Activated CD4-positive, alpha-beta T cell treated with anti-CD3 and anti-CD28 coated beads for 24 hours (primary cell): ENCODE data around the gene FAM90A1.
"Not testable (repeated sequence)": the region's sequence is repeated elsewhere in the genome, so short reads cannot be mapped to it uniquely, and the experiment has no call there.

Source experiments
- DNase-seq, 2 donors: peaks; one replicate each; pipeline ENCODE4 v3.0.0-alpha.2; 2020; ENCODE audit warnings: low read depth in 2 of 2

The FAM90A1 gene, protein sequence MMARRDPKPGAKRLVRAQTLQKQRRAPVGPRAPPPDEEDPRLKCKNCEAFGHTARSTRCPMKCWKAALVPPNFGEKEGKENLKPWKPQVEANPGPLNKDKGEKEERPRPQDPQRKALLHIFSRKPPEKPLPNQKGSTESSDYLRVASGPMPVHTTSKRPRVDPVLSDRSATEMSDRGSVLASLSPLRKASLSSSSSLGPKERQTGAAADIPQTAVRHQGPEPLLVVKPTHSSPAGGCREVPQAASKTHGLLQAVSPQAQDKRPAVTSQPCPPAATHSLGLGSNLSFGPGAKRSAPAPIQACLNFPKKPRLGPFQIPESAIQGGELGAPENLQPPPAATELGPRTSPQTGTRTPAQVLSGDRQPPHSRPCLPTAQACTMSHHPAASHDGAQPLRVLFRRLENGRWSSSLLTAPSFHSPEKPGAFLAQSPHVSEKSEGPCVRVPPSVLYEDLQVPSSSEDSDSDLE

GRCh38 chr12:8226992-8227731 lies at the start of gene FAM90A1:
FAM90A1 (minus strand) TSS chr12:8227618; CDS start chr12:8224832, 2,786 bp downstream.
- DNase-seq, result not testable (repeated sequence)

DNA sequence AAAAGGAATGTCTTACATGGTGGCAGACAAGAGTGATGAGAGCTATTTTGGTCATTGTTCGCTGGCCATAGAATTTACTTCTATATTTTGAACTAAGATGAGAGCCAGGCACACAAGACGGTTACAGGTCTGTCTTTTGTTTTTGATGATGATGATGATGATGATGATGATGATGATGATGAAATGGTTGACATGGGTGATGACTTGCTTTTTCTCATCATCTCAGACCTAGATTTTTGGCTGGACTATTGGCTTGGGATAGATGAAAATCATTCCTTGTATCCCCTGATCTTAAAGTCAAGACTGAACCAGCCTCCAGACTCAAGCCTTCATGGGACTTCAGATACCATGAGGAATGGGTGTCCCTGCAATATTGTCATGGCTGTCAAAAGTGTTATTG lies 49.0 kb upstream of the FAM90A1 start:
- not testable (repeated sequence) for DNase-seq

DNA sequence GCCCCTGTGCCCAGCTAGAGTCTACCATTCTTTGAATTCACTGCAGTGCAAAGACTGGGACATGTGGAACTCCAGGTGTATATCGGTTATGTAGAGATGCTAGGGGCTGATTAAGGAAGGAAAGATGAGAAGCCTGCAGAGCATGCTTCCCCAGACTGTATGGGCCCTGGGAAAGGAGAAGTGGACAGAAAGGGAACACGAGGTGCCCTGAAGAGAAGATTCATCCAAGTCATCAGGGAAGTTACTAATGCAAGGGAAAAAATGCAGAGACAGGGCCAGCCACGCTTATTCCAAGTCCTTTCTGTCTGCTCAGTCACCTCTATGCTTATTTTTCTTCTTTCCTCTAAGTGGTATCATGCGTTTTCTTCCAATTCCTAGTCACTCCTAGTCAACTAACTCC lies 39.3 kb upstream of the FAM90A1 start:
- not testable (repeated sequence) for DNase-seq

GRCh38 chr12:8264236-8264635 lies 36.8 kb upstream of the FAM90A1 start:
- DNase-seq, result not testable (repeated sequence)

- not testable (repeated sequence) for DNase-seq
Observed at GRCh38 chr12:8261111-8261554, 33.7 kb upstream of the FAM90A1 start.

DNA sequence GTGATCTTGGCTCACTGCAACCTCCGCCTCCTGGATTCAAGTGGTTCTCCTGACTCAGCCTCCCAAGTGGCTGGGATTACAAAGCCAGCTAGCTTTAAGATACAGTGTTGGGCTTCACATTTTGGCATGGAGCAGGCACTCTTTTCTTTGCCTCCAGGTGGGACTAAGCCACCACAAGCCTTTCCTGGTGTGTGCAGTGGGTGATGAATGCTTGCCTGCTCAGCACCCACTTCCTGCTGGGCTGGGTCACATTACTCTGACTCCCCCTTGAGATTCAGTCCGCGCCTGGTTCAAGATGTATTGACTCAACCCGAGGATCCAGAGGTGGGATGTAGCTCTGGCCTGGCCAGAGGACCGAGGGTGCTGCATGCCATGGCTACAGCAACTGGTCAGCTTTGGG lies 28.9 kb upstream of the FAM90A1 start:
- not testable (repeated sequence) for DNase-seq

DNA sequence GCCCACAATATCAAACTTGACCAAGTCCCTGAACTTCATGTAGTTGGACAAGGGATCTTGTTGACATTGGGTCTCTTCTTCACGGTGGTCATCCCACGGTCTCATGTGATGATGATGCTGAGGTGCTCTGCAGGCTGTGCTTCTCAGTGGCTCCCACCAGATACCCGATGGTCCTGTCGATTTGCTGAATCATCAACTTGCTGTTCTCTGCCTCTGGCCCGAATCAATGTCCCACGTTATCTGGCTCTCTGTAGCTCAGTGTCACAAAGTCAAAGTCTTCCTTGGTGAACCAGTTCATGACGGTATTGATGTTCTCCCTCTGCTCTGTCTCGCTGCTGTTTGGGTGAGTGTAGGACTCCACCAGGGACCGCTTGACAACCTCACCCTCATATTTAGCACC lies 27.3 kb upstream of the FAM90A1 start:
- not testable (repeated sequence) for DNase-seq

DNA sequence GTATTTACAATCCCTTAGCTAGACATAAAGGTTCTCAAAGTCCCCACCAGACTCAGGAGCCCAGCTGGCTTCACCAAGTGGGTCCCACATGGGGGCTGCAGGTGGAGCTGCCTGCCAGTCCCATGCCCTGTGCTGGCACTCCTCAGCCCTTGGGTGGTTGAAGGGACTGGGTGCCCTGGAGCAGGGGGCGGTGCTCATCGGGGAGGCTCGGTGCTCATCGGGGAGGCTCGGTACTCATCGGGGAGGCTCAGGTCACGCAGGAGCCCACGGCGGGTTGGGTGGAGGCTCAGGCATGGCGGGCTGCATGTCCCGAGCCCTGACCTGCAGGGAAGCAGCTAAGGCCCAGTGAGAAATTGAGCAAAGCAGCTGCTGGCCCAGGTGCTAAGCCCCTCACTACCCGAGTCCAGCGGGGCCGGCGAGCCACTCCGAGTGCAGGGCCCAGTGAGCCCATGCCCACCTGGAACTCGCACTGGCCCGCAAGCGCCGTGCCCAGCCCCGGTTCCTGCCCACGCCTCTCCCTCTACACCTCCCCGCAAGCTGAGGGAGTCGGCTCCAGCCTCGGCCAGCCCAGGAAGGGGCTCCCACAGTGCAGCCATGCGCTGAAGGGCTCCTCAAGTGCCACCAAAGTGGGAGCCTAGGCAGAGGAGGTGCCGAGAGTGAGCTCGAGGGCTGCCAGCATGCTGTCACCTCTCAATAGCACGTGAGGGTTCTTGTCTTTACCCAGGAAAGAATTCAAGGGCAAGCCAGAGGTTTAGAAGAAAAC lies 24.8 kb upstream of the FAM90A1 start:
- not testable (repeated sequence) for DNase-seq

GRCh38 chr12:8251616-8252015 lies 24.2 kb upstream of the FAM90A1 start:
- not testable (repeated sequence) for DNase-seq

DNA sequence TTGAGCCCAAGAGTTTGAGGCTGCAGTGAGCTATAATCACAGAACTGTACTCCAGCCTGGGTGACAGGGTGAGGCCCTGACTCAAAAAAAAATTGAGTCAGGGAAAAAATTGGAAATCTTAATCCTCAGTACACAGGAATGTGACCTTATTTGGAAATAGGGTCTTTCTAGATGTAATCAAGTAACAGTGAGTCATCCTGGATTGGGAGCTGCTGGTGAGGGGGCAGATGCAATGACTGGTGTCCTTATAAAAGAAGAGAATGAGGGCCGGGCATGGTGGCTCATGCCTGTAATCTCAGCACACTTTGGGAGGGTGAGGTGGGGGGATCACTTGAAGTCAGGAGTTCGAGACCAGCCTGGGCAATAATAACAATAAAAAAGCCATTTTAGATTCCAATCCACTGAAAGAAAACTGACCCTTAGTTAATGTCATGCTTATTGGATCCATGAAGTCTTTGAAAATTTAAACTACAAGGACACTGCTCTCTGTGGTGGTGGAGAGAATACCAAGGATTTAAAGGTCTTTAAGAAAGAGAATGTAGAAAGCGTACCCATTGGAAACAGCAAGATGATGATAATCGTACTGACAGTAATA lies 19.6 kb upstream of the FAM90A1 start:
- not testable (repeated sequence) for DNase-seq

DNA sequence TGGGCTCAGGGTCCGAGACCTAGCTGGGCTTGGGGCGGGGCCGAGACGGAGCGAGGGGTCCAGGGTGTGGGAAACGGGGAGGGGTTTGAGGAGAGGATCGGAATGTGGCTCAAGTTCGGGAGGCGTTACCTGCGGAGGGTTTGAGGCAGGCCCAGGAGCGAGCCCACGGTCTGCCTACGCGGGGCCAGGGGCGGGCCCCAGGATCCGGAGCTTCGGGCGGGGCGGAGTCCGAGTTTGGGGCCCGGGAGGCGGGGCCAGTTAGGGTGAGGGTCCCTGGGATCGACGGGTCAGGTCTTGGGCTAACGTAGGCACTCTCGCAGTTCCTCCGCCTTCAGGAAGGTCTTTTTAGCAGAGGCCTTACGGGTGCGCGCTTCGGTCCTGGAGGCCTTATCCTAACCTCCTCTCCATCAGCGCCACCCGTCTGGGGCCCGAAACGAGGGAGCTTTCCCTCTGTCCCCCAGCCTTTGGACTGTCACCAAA lies 16.3 kb upstream of the FAM90A1 start:
- DNase-seq, result not testable (repeated sequence)

- peak; percentile 98 to 99 for DNase-seq
Observed at GRCh38 chr12:8242880-8243681, 15.7 kb upstream of the FAM90A1 start.

DNA sequence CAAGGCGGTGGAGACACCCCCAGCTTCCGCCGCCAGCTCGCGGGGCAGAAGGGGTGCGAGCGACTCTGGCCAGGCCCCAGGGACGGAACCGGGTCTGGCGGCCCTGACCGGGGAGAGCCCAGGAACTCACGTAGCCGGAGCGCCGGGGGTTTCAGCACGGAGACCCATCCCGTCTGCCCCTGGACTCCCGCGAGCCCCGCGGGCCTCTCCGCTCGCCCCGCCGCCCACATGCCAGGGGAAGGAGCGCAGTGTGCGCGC lies 15.1 kb upstream of the FAM90A1 start:
- DNase-seq, result not testable (repeated sequence)

DNA sequence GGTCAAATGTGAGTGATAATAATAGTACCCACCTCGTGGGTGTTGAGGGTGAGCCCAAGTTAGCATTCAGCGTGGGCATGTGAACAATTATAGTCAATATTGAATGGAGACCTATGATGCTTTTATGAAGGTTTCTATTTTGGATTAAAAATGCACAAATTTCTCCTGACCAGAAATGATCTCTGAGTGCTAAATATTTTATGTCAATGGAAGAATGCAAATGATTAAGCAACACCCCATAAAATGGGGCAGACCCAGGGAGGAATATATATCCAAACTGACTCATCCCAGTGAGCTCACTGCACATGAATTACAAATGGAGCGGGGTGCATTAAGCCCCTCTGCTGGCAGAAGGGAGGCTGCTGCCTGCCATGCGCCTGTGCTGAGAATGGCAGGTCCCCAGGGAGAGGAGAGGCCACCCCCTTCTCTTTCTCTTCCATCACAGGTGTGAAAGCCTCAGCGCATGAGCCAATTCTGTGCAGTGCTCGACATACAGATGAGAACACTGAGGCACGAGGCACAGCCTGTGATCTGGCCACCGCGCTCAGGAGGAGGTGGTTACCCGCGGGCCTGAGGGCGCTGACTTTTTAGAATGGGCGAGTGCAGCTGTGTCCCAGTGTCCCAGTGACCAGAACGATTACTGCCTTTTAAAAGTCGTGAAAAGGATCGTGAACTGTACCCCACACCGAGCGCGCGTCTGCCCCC lies 14.7 kb upstream of the FAM90A1 start:
- DNase-seq, result not testable (repeated sequence)

DNA sequence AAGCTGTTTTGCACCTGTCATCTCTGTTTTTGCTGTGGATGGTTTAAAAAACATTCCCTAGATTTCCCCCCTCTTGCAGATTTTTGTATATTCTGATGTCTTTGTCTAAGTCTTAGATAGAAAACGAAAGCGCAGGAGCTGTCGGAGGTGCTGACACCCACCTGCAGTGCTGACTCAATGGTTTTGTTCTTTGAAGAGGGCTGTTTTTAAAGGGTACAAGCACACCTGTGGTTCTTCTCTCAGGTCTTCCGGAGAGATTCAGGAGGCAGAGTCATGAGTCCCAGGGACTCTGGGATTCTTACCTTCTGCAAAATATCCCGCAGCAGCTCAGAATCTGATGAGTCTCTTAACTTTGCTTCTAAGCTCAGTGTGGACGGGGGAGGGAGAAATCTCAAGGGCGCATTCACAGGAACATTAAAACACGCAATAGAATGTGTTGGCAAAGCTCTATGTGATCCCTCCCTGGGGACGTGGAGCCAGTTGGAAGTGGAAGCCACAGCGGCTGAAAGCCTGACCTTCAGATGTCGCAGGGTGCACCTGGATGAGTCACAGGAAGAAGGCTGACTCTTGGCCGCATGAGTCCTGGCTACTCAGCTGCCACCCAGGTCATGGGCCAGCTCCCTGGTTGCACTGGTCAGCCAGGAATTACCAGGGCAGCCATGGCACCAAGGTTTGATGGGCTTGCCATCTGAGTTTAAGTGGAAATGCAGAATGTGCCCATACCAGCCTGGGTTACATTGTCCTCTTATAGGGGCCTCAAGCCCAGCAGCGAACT lies 13.1 kb upstream of the FAM90A1 start:
- DNase-seq, result not testable (repeated sequence)

DNA sequence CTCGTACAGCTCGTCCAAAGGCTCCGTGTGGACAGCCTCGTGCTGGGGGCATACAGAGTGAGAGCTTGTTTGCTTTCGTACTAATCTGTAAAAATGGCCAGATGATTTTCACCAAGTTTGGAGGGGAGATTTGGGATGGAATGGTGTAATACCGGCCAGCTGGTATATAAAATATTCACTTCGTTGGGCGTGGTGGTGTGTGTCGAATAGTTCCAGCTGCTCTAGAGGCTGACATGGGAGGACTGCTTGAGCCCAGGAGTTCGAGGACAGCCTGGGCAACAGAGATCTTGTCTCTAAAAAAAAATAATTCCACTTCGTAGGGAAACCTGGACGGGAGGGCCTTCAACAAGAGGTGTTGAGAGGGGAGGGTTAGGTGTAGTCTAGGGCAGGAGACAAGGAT lies 9.6 kb upstream of the FAM90A1 start:
- DNase-seq, result not testable (repeated sequence)

GRCh38 chr12:8235316-8236157 lies 8.1 kb upstream of the FAM90A1 start:
- DNase-seq, result not testable (repeated sequence)

DNA sequence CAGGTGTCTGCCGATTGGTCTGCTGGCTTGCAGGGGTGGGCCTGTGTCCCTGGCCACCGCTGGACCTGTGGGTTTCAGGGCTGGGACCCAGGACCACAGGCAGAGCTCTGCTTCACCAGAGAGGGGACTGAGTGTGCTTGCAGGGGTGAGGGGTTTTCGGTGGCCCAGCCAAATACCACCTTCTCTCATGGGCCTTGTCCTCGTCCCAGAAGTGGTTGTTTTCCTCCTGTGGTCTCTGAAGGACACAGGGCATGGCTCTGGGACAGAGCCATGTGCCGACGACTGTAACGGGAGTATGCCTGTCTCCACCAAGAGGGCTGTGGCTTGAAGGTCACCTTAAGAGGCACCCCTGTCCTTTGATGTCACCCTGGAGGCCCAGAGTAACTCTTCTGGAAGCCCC lies 7.3 kb upstream of the FAM90A1 start:
- DNase-seq, result not testable (repeated sequence)
